Neural progenitor cell (in vitro differentiated cells): Measurements from ENCODE around the gene COL15A1. TPM values are rescaled to one million over a fixed set of nuclear protein-coding genes. Genes with fewer than 3 reads are reported as not detected.

Experiments
- DNase-seq: peaks from one replicate; pipeline ENCODE4 v3.0.0-alpha.2; 2016; ENCODE audit warnings: low spot score
- H2AFZ ChIP-seq: fragments of 200-600 bp; sonication (generic); replicated peaks from 2 replicates; pipeline ENCODE4 v1.6.1; 2016; ENCODE audit warnings: antibody characterized with exemption
- H3F3A ChIP-seq: fragments of 200-600 bp; sonication (generic); 2 replicates; pipeline ENCODE4 v1.6.1; 2016; ENCODE audit warnings: antibody characterized with exemption, low read depth
- H3K27ac ChIP-seq: fragments of 200-600 bp; sonication (generic); 2 replicates; pipeline ENCODE4 v1.5.1; 2016; ENCODE audit warnings: mild to moderate bottlenecking
- H3K27me3 ChIP-seq: fragments of 200-600 bp; sonication (generic); 2 replicates; pipeline ENCODE4 v1.6.1; 2016; ENCODE audit warnings: mild to moderate bottlenecking, moderate library complexity
- H3K36me3 ChIP-seq: fragments of 200-600 bp; sonication (generic); 2 replicates; pipeline ENCODE4 v1.5.1; 2016
- H3K4me1 ChIP-seq: fragments of 200-600 bp; sonication (generic); 2 replicates; pipeline ENCODE4 v1.6.1; 2016; ENCODE audit warnings: mixed run types
- H3K4me2 ChIP-seq: fragments of 200-600 bp; sonication (generic); 2 replicates; pipeline ENCODE4 v1.6.1; 2016
- H3K4me3 ChIP-seq: fragments of 200-600 bp; sonication (generic); 2 replicates; pipeline ENCODE4 v1.5.1; 2016
- H3K79me2 ChIP-seq: fragments of 200-600 bp; sonication (generic); 2 replicates; pipeline ENCODE4 v1.6.1; 2016; ENCODE audit warnings: low read depth
- H3K9ac ChIP-seq: fragments of 200-600 bp; sonication (generic); 2 replicates; pipeline ENCODE4 v1.6.1; 2016
- H3K9me3 ChIP-seq: fragments of 200-600 bp; sonication (generic); 2 replicates; pipeline ENCODE4 v1.5.1; 2016; ENCODE audit warnings: low read depth
- H4K20me1 ChIP-seq: fragments of 200-600 bp; sonication (generic); 2 replicates; pipeline ENCODE4 v1.6.1; 2016; ENCODE audit warnings: low read depth
- H3K27ac Mint-ChIP-seq: 3 replicates; pipeline ENCODE4 v1.8.0; 2021; ENCODE audit warnings: mixed read lengths
- H3K27me3 Mint-ChIP-seq: 2 replicates; pipeline ENCODE4 v1.8.0; 2022; ENCODE audit warnings: low read depth, mild to moderate bottlenecking, inconsistent platforms, moderate library complexity, mixed read lengths; ENCODE audit not compliant: insufficient read depth
- H3K36me3 Mint-ChIP-seq: 3 replicates; pipeline ENCODE4 v1.8.0; 2021; ENCODE audit warnings: mixed read lengths
- H3K4me1 Mint-ChIP-seq: 3 replicates; pipeline ENCODE4 v1.8.0; 2021; ENCODE audit warnings: mixed read lengths
- H3K4me3 Mint-ChIP-seq: 3 replicates; pipeline ENCODE4 v1.8.0; 2021; ENCODE audit warnings: mild to moderate bottlenecking, moderate library complexity, mixed read lengths
- H3K9me3 Mint-ChIP-seq: 3 replicates; pipeline ENCODE4 v1.8.0; 2020; ENCODE audit warnings: mixed read lengths
- CTCF ChIP-seq: fragments of 200-600 bp; sonication (generic); IDR thresholded peaks from 2 replicates; pipeline ENCODE4 v1.5.1; 2017; ENCODE audit warnings: antibody characterized with exemption, mild to moderate bottlenecking
- EZH2 ChIP-seq: fragments of 200-600 bp; sonication (generic); IDR thresholded peaks from 2 replicates; pipeline ENCODE4 v1.6.1; 2017; ENCODE audit warnings: antibody characterized with exemption, mild to moderate bottlenecking, moderate library complexity
- EZH2phosphoT487 ChIP-seq: fragments of 200-600 bp; sonication (generic); IDR thresholded peaks from 2 replicates; pipeline ENCODE4 v1.6.1; 2017; ENCODE audit warnings: antibody characterized with exemption
- total RNA-seq: library from RNA; depleted of rRNA; stranded (reverse); fragments of >200 nt; gene quantifications from 2 replicates; pipeline ENCODE4 v1.2.3, GENCODE V29; 2015; ENCODE audit warnings: low replicate concordance

Gene COL15A1
- total RNA-seq, 1 donor from 2014 or later, result 3.2 TPM

DNA sequence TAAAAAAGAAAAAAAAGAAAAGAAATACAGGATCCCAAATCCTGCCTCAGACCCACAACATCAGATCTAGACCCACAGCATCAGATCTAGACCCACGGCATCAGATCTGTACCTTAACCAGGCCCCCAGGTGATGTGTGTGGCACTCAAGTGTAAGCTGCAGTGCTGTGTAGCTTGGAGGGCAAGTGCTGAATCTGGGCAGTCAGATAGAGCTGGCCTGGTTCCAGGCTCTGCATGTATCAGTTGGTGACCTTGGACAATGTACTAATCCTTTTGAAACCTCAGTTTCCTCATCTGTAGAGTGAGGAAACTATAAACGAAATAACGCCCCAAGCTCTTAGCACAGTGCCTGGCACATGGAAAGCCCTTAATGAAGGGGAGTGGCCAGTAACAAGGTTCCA, 16.7 kb downstream of the COL15A1 start:
- Mint-ChIP-seq H3K4me1 (peaks cover 4% of the 10 kb centered on the region), H3K36me3 (no peaks in the 10 kb centered on the region), H3K4me3 (no peak overlapping the region), H3K27me3 (peaks cover 4% of the 10 kb centered on the region), H3K9me3 (peaks cover 10% of the 10 kb centered on the region), H3K27ac (no peak overlapping the region)
- no peaks in the 10 kb centered on the region for H3K4me1 ChIP-seq
- H3K4me2 ChIP-seq, result no peak overlapping the region
- no peak overlapping the region for H2AFZ ChIP-seq
- no peaks in the 10 kb centered on the region for H3K27me3 ChIP-seq
- H4K20me1 ChIP-seq, result no peaks in the 10 kb centered on the region
- TF ChIP-seq EZH2 (no peak), EZH2phosphoT487 (no peak), CTCF (no peak)
- no peak overlapping the region for H3K27ac ChIP-seq
- no peaks in the 10 kb centered on the region for H3K79me2 ChIP-seq
- no peaks in the 10 kb centered on the region for H3K9me3 ChIP-seq
- DNase-seq, result no peak
- no peak overlapping the region for H3K4me3 ChIP-seq
- H3K9ac ChIP-seq, result no peak overlapping the region
- H3F3A ChIP-seq, result no peaks in the 10 kb centered on the region
- H3K36me3 ChIP-seq, result no peaks in the 10 kb centered on the region

- no peak overlapping the region for H2AFZ ChIP-seq
- no peaks in the 10 kb centered on the region for H3K9me3 ChIP-seq
- no peaks in the 10 kb centered on the region for H3F3A ChIP-seq
- no peak overlapping the region for H3K9ac ChIP-seq
- no peaks in the 10 kb centered on the region for H3K27me3 ChIP-seq
- H3K4me1 Mint-ChIP-seq, result peaks cover 4% of the 10 kb centered on the region
- DNase-seq, result no peak
- no peaks in the 10 kb centered on the region for H4K20me1 ChIP-seq
- H3K36me3 ChIP-seq, result no peaks in the 10 kb centered on the region
- H3K36me3 Mint-ChIP-seq, result no peaks in the 10 kb centered on the region
- H3K4me3 Mint-ChIP-seq, result no peak overlapping the region
- no peaks in the 10 kb centered on the region for H3K4me1 ChIP-seq
- peaks cover 4% of the 10 kb centered on the region for H3K27me3 Mint-ChIP-seq
- no peak overlapping the region for H3K27ac Mint-ChIP-seq
- H3K79me2 ChIP-seq, result no peaks in the 10 kb centered on the region
- no peak overlapping the region for H3K27ac ChIP-seq
- peaks cover 10% of the 10 kb centered on the region for H3K9me3 Mint-ChIP-seq
- TF ChIP-seq CTCF (no peak), EZH2phosphoT487 (no peak), EZH2 (no peak)
- no peak overlapping the region for H3K4me2 ChIP-seq
- no peak overlapping the region for H3K4me3 ChIP-seq
Measured at GRCh38 chr9:98961513-98962180, 17.9 kb downstream of the COL15A1 start.

- Mint-ChIP-seq H3K27ac (peak overlapping the region; percentile 60), H3K4me3 (no peak overlapping the region), H3K36me3 (no peaks in the 10 kb centered on the region), H3K9me3 (peaks cover 6% of the 10 kb centered on the region), H3K27me3 (peaks cover 4% of the 10 kb centered on the region), H3K4me1 (peaks cover 4% of the 10 kb centered on the region)
- no peak overlapping the region for H3K27ac ChIP-seq
- H4K20me1 ChIP-seq, result no peaks in the 10 kb centered on the region
- no peaks in the 10 kb centered on the region for H3F3A ChIP-seq
- H3K4me3 ChIP-seq, result no peak overlapping the region
- no peaks in the 10 kb centered on the region for H3K4me1 ChIP-seq
- no peak overlapping the region for H3K4me2 ChIP-seq
- H3K27me3 ChIP-seq, result no peaks in the 10 kb centered on the region
- TF ChIP-seq CTCF (no peak), EZH2phosphoT487 (no peak), EZH2 (no peak)
- H2AFZ ChIP-seq, result no peak overlapping the region
- H3K36me3 ChIP-seq, result no peaks in the 10 kb centered on the region
- no peaks in the 10 kb centered on the region for H3K79me2 ChIP-seq
- H3K9me3 ChIP-seq, result no peaks in the 10 kb centered on the region
- no peak overlapping the region for H3K9ac ChIP-seq
- no peak for DNase-seq
Measured at GRCh38 chr9:98962181-98962560, 18.5 kb downstream of the COL15A1 start.
